T-helper 1 cell treated with Interleukin-12 subunit alpha and Interleukin-12 subunit beta and Interleukin-4 antibody, amounts not matched to agents 30 ng/mL and 1 ng/mL, for 36 hours (primary cell): Measurements from ENCODE around the gene CBY3. TPM values are rescaled to one million over a fixed set of nuclear protein-coding genes. Genes with fewer than 3 reads are reported as not detected.
"Not testable (repeated sequence)": the region's sequence is repeated elsewhere in the genome, so short reads cannot be mapped to it uniquely, and the experiment has no call there.

Experiments
- intact Hi-C: fragments of 100-400 bp; cut with micrococcal nuclease; formaldehyde crosslinking; loops from one replicate; pipeline ENCODE4 v1.15.1; 2024
- total RNA-seq: library from RNA; stranded (reverse); gene quantifications from 2 replicates; pipeline ENCODE4 v1.2.3, GENCODE V29; 2022

The CBY3 gene
- total RNA-seq, 1 donor from 2014 or later, result not detected

- intact Hi-C loops, result loop anchor here (1.0 to 5.0 kb wide), 10 partner anchors 20 to 1051 kb away; partner anchors contain the start of genes CANX, CLK4, HNRNPH1 and MAML1
Measured at GRCh38 chr5:179678223-179679013, 2.4 kb downstream of the CBY3 start.

DNA sequence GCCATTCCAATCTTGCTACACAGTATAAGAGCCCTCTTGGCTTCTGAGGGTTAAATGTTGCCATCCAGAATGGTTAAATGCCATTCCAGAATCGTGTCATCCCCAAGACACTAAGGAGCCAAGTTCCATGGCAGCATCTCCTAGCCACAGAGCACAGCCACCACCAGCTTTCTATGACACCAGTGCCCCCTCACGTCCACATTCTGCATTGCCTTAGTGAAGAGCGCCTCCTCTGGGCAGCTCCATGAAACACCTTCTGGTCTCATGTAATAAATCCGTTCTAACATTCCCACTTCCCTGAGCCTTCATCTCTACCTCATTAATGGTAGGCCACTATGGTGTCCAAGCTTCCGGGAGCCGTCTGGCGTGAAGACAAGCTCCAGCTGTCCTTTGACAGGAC lies 12.4 kb downstream of the CBY3 start:
- intact Hi-C loops, result no loop called here

DNA sequence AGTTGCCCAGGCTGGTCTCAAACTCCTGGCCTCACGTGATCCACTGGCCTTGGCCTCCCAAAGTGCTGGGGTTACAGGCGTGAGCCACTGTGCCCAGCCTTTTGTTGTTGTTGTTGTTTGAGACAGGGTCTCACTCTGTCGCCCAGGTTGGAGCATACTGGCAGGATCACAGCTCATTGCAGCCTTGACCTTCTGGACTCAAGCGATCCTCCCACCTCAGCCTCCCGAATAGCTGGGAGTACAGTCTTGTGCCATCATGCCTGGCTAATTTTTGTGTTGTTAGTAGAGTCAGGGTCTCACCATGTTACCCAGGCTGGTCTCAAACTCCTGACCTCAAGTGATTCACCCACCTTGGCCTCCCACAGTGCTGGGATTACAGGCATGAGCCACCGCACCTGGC lies 19.2 kb downstream of the CBY3 start:
- intact Hi-C loops, result loop anchor here (5.0 kb wide), 1 partner anchor 36 kb away; the partner anchor contains the start of gene CANX

GRCh38 chr5:179658179-179658856 lies 22.5 kb downstream of the CBY3 start:
- intact Hi-C loops, result loop anchor here (2.0 kb wide), 3 partner anchors 20 to 74 kb away; partner anchors contain the start of gene MAML1

DNA sequence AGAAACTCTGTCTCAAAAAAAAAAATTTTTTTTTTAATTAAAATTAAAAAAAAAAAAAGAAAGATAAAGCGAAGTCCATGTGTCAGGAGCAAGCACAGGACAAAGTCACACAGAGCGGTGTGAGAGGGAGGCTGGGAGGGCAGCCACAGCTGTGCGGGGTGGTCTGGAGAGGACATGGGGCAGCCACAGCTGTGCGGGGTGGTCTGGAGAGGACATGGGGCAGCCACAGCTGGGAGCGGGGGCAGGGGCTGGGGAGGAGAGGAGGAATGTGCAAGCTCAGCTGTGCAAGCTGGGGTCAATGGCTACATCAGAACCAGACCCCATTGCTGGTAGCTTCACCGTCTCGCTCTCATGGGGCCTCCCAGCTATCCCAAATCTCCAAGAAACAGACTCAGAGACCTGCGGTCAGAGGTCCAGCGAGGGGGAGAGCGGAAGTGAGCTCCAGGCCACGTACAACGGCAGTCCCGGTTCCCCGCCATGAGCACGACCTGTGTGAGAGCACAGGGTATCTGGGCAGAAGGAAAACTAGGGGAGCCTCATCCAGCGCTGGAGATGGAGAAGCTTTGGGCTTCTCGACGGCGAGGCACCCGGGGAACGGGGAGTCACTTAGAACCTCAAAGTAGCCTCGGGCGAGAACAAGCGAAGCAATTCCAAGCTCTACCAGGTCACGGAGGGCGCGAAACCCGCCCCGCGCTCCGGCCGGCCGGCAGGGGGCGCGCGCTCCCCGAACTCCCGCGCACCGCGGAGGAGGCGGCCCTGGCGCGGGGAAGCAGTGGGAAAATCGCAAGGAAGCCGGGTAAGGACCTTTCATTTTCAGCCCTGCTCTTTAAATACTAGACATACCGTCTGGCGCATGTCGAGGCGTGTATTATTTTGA lies 23.3 kb downstream of the CBY3 start:
- intact Hi-C loops, result loop anchor here (2.0 kb wide), 3 partner anchors 19 to 75 kb away; partner anchors contain the start of gene MAML1

DNA sequence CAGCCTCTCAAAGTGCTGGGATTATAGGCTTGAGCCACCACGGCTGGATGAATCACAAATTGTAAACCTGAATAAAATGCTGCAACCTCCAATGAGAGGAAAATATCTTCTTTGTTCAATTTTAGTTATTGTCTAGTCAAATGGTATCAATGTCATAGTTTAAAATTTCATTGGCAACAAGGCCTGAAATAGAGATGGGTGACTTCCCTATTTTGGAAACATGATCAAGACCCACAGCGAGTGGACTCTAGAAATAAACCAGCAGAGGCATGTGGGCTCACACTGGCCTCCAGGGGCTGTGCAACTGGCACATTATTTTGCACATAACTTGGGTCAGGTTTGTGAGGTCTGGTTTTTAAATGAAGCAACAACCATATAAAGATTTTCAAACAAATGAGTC lies 27.7 kb downstream of the CBY3 start:
- intact Hi-C loops, result not testable (repeated sequence)

- intact Hi-C loops, result not testable (repeated sequence)
Measured at GRCh38 chr5:179650245-179650644, 30.6 kb downstream of the CBY3 start.

GRCh38 chr5:179649166-179649703 lies 31.6 kb downstream of the CBY3 start:
- intact Hi-C loops, result not testable (repeated sequence)

DNA sequence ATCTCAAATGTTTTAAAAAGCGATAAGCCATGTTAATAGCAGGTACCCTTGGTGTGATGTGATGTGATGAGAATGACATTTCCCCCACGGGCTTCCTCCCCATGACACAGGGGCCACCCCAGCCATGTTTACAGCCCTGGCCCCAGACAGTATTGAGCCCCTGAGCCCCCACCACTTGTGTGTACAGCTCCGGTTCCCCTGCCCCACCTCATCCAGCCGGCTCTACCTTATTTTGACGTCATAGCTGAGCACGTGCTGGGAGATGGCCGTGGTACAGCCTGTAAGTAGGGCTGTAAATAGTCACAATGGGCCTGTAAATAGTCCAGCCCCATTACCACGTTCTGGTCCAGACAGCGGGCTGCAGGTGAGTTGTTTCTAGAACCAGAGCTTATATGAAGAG lies 32.4 kb downstream of the CBY3 start:
- intact Hi-C loops, result no loop called here

DNA sequence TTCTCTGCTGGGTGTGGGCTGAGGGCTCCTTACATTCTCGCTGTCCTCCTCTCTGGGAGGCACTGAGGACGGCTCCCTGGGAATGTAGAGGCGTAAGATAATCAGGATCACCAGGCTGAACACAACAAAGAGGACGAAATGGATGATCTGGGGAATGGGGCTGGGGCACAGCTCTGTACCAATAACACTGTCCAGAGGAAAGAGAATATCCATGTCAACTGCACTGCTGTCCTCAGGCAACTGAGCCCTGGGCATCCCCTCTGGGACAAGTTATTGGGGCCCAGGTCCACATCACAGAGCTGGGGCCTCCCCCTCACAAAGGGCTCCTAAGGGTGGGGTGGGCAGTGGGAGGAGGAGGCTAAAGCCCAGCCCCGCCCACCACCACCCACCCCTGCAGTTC lies 36.1 kb downstream of the CBY3 start:
- intact Hi-C loops, result not testable (repeated sequence)

- intact Hi-C loops, result not testable (repeated sequence)
Measured at GRCh38 chr5:179643141-179643920, 37.5 kb downstream of the CBY3 start.

DNA sequence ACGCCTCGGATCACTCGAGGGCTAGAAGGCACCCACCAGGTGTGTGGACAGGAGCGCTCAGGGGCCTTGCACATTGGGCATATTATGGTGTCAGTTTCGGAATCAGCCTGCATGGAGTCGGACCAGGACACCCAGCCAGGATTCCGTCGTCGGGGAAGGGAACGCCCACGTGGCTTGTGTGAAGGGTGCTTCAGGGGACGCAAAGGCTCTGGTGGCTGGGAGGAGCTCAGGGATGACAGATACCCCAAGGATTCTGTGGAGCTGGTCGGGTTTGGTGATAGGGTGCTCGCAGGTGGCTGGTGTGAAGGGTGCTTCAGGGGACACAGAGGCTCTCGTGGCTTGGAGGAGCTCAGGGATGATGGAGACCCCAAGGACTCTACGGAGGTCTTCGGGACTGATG lies 38.2 kb downstream of the CBY3 start:
- intact Hi-C loops, result not testable (repeated sequence)

DNA sequence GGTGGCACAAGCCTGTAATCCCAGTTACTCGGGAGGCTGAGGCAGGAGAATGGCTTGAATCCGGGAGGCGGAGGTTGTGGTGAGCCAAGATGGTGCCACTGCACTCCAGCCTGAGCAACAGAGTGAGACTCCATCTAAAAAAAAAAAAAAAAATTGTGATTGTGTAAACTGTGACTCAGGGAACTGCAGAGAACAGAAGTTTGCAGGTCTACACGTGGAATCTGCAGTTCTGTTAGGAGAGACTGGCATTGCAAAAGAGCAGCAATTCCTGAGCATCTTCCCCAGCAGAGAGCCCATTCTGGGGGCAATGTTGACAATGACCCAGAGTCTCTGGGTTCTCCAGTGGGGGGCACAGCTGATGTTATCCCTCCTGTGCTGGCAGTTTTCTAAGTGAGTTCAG lies 39.1 kb downstream of the CBY3 start:
- intact Hi-C loops, result not testable (repeated sequence)

GRCh38 chr5:179639296-179639695 lies 41.5 kb downstream of the CBY3 start:
- intact Hi-C loops, result loop anchor here (2.0 kb wide), 1 partner anchor 20 kb away; no protein-coding TSS in a partner anchor

GRCh38 chr5:179634370-179635172 lies 46.3 kb downstream of the CBY3 start:
- intact Hi-C loops, result not testable (repeated sequence)

GRCh38 chr5:179633501-179634369 lies 47.1 kb downstream of the CBY3 start:
- intact Hi-C loops, result not testable (repeated sequence)
